ENCODE data around the gene SLC5A10.
"Not testable (repeated sequence)": the region's sequence is repeated elsewhere in the genome, so short reads cannot be mapped to it uniquely, and the experiment has no call there.

GRCh38 chr17:19063326-19063956 lies 111.5 kb downstream of the SLC5A10 start:
- not testable (repeated sequence) for TF ChIP-seq CTCF (IDR thresholded peaks at IDR 0.05; ENCODE audit: low read length); EZH2 (IDR thresholded peaks at IDR 0.05; ENCODE audit: borderline replicate concordance, low read length)
